ENCODE results near the gene CENPM. TPM values are rescaled to one million over a fixed set of nuclear protein-coding genes. Genes with fewer than 3 reads are reported as not detected.

CENPM gene
- total and polyA plus RNA-seq, 9 donors = 0.25 to 8.0 (median 1.8) TPM; not detected in 3

DNA sequence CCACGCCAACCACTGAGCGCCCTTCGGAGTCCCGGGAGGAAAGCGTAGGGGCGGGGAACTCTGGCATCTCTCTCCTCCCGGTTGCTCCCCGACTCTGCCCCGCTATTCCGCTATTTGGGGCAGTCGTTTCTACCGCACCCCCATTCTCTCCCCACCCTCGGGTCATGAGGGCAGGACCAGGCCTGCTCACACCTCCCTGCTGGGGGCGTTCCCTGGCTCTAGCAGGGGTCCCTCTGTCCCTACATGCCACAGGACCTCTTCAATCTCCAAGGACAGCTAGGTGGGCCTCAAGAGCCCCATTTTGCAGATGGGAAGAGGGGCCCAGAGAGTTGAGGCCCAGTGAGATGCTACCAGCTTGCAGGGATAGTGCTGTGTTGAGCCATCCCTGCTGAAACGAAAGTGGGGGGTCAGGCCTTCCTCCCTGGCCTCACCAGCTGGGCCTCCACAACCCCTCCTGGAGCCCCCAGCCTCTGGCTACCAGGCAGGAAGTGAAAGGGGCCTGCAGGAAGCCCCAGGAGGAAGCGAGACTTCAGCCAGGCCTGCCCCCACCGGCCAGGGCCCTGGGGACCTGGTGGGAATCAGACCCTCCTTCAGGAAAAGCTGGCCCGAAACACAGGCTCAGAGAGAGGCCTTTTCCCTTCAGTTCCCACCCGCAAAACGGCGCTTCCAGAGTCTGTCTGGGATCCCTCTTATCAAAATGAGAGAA is 26.5 kb downstream of the CENPM start:
- H3K4me3 ChIP-seq = no peak overlapping the region
- H3K36me3 ChIP-seq = no peaks in the 10 kb centered on the region
- H3K27ac ChIP-seq = no peak overlapping the region
- peaks cover 2% of the 10 kb centered on the region for H3K27me3 ChIP-seq
- H3K4me1 ChIP-seq (ENCODE audit: insufficient read depth) = peaks cover 5% of the 10 kb centered on the region
- TF ChIP-seq POLR2A (IDR thresholded peaks at IDR 0.05) = no peak
- TF ChIP-seq, protein P1, sequence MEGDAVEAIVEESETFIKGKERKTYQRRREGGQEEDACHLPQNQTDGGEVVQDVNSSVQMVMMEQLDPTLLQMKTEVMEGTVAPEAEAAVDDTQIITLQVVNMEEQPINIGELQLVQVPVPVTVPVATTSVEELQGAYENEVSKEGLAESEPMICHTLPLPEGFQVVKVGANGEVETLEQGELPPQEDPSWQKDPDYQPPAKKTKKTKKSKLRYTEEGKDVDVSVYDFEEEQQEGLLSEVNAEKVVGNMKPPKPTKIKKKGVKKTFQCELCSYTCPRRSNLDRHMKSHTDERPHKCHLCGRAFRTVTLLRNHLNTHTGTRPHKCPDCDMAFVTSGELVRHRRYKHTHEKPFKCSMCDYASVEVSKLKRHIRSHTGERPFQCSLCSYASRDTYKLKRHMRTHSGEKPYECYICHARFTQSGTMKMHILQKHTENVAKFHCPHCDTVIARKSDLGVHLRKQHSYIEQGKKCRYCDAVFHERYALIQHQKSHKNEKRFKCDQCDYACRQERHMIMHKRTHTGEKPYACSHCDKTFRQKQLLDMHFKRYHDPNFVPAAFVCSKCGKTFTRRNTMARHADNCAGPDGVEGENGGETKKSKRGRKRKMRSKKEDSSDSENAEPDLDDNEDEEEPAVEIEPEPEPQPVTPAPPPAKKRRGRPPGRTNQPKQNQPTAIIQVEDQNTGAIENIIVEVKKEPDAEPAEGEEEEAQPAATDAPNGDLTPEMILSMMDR (IDR thresholded peaks at IDR 0.05) = no peak
- TF ChIP-seq EP300 (IDR thresholded peaks at IDR 0.05) = no peak
- WGBS, 3 donors = 48 to 55% (median 50%) methylated on average over 21 of the region's 21 CpGs
- DNase-seq = no peak
- intact Hi-C loops (cut with DNase I) = no loop called here
- no peaks in the 10 kb centered on the region for H3K9me3 ChIP-seq

DNA sequence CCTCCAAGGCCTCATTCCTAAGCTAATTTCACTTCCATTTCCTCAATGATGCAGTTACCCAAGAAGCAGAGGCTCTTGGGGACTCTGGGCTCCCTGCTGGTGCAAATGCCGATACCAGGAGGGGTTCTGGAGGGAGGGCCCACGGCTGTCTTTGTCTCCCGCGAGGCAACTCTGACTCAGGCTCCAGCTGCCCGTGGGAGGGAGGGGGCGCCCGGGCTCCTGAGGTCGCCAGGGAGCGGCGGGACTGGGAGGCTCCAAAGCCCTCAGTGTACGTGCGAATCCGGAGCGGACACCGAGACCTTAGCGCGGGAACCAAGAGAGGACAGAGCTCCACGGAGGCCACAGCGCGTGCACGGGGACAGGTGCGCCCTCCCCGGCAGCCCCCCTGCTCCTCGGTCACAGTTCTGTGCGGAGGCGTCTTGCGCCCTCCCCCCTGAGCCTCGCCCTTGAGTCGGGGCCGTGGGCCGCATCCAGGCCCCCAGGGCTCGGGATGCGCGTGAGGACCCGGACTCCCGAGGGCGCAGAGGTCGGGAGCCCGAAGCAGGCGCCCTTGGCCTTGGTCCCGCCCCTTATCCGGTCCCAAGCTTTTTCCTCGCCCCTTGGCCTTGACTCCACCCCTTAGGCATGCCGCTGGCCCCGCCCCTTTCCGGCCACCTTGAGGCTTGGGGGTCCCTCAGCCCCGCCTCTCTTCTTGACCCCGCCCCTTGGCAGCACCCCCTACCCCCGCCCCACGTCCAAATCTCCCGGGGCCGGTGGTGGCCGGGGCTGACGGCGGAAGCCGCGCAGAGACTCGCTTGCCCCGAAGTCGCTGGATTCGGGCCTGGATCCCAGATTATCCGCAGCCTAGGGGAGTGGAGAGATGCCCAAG is 27.4 kb downstream of the CENPM start:
- TF ChIP-seq POLR2A (IDR thresholded peaks at IDR 0.05) = no peak
- TF ChIP-seq, protein P1 (IDR thresholded peaks at IDR 0.05) = no peak
- no peak for TF ChIP-seq EP300 (IDR thresholded peaks at IDR 0.05)
- 1 to 4% (median 2%) methylated on average over 45 to 62 of the region's 62 CpGs for WGBS, 3 donors
- Histone ChIP-seq H3K36me3 (no peaks in the 10 kb centered on the region), H3K27me3 (peaks cover 4% of the 10 kb centered on the region), H3K4me3 (no peak overlapping the region), H3K9me3 (no peaks in the 10 kb centered on the region), H3K27ac (no peak overlapping the region), H3K4me1 (ENCODE audit: insufficient read depth) (peaks cover 5% of the 10 kb centered on the region)
- DNase-seq = peak in 4 of 5 donors; percentile 32 to 62 (median 50)
- intact Hi-C loops (cut with DNase I) = no loop called here

DNA sequence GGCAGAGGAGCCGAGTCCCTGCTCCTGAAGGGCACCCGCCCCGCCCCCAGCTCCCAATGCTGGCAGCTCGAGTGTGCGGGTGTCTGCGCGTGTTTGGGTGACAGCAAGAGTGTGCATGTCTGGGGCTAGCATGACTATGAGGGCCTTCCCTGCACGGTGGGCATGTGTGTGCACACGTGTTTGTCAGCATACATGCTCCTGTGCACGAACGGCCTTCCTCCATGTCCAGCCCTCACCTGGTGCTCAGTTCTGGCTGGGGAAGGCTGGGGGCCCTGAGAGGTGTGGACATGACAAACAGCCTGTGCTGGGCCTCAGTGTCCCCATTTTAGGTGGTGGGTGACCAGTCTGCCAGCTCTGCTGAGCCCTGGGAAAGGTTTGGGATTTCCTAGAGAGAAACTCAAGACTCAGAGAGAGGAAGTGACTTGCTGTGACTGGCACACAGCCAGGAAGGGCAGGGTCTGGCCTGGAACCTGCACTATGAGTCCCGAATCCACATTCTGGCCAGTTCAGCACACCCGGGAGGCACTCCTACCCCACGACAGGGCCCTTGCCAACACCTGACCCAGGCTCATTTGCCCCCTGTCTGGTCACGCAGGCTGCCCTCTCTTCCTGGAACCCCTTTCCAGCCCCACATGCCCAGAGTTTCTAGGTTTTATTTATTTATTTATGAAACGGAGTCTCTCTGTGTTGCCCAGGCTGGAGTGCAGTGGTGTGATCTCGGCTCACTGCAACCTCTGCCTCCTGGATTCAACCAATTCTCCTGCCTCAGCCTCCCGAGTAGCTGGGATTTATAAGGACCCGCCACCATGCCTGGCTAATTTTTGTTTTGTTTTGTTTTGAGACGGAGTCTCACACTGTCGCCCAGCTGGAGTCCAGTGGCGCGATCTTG is 28.8 kb downstream of the CENPM start:
- no peak overlapping the region for H3K27ac ChIP-seq
- TF ChIP-seq, protein P1 (IDR thresholded peaks at IDR 0.05) = no peak
- TF ChIP-seq POLR2A (IDR thresholded peaks at IDR 0.05) = no peak
- WGBS, 3 donors = 57 to 68% (median 61%) methylated on average over 23 of the region's 23 CpGs
- H3K27me3 ChIP-seq = peaks cover 4% of the 10 kb centered on the region
- H3K4me3 ChIP-seq = no peak overlapping the region
- DNase-seq = no peak
- intact Hi-C loops (cut with DNase I) = no loop called here
- H3K4me1 ChIP-seq (ENCODE audit: insufficient read depth) = peaks cover 5% of the 10 kb centered on the region
- no peaks in the 10 kb centered on the region for H3K36me3 ChIP-seq
- no peaks in the 10 kb centered on the region for H3K9me3 ChIP-seq

DNA sequence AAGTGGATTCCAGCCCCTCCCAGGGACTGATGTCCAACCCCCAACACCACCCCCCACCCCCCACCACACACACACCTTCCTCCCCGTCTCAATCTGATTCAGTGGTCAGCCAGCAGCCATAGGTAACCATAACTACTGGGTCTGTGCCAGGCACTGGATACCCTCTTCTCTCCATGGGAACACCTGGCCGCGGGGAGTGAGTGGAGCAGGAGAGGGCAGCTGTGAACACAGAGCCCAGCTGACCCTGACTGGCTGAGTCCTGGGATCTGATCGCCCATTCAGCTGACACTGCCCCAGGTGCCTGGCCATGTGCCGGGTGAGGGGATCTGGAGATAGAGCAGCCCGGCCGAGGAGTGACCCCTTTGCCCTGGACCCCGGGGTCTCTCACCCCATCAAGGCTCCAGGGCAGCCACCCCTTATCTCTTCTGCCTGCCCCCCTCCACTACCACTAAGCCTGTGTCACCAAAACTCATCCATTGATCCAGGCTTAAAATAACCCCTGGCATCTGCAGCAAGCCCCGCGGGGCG is 29.5 kb downstream of the CENPM start:
- 50 to 61% (median 52%) methylated on average over 11 of the region's 11 CpGs for WGBS, 3 donors
- Histone ChIP-seq H3K9me3 (no peaks in the 10 kb centered on the region), H3K27ac (no peak overlapping the region), H3K27me3 (peaks cover 4% of the 10 kb centered on the region), H3K4me1 (ENCODE audit: insufficient read depth) (peaks cover 5% of the 10 kb centered on the region), H3K36me3 (no peaks in the 10 kb centered on the region), H3K4me3 (no peak overlapping the region)
- DNase-seq = no peak
- TF ChIP-seq EP300 (IDR thresholded peaks at IDR 0.05) = no peak
- TF ChIP-seq, protein P1 (IDR thresholded peaks at IDR 0.05) = no peak
- no peak for TF ChIP-seq POLR2A (IDR thresholded peaks at IDR 0.05)
- intact Hi-C loops (cut with DNase I) = no loop called here
